Immature natural killer cell (primary cell): ENCODE measurements around the gene TMUB2. TPM values are rescaled to one million over a fixed set of nuclear protein-coding genes. Genes with fewer than 3 reads are reported as not detected.

ENCODE experiments used
- DNase-seq, 3 donors: peaks; one replicate each; pipeline ENCODE4 v3.0.0; 2022; ENCODE audit warnings: mixed read lengths in 1 of 3
- H3K27ac Mint-ChIP-seq, 6 donors: one replicate each; pipeline ENCODE4 v1.8.0; 2020; ENCODE audit warnings: mixed read lengths in 6 of 6, mild to moderate bottlenecking in 5 of 6, inconsistent platforms in 4 of 6, moderate library complexity in 3 of 6
- H3K27me3 Mint-ChIP-seq, 3 donors: one replicate each; pipeline ENCODE4 v1.8.0; 2020 to 2021; ENCODE audit warnings: low read depth in 3 of 3, mild to moderate bottlenecking in 3 of 3, mixed read lengths in 3 of 3, moderate library complexity in 3 of 3, inconsistent platforms in 1 of 3
- H3K36me3 Mint-ChIP-seq, 3 donors: one replicate each; pipeline ENCODE4 v1.8.0; 2020; ENCODE audit warnings: mixed read lengths in 3 of 3, inconsistent platforms in 2 of 3, mild to moderate bottlenecking in 2 of 3
- H3K4me1 Mint-ChIP-seq, 2 donors: one replicate each; pipeline ENCODE4 v1.8.0; 2020; ENCODE audit warnings: inconsistent platforms in 2 of 2, mild to moderate bottlenecking in 2 of 2, mixed read lengths in 2 of 2, moderate library complexity in 1 of 2
- H3K4me3 Mint-ChIP-seq, 5 donors: one replicate each; pipeline ENCODE4 v1.8.0; 2020; ENCODE audit warnings: mild to moderate bottlenecking in 5 of 5, mixed read lengths in 5 of 5, inconsistent platforms in 3 of 5, moderate library complexity in 3 of 5
- H3K9me3 Mint-ChIP-seq, 6 donors: one replicate each; pipeline ENCODE4 v1.8.0; 2020; ENCODE audit warnings: mild to moderate bottlenecking in 6 of 6, mixed read lengths in 6 of 6, inconsistent platforms in 4 of 6, moderate library complexity in 3 of 6
- polyA plus RNA-seq, 3 donors: library from polyadenylated mRNA; unstranded; fragments of 300-500 nt; fragmentation: Illumina TruSeq; gene quantifications; one replicate each; pipeline ENCODE4 v1.2.3, GENCODE V29; 2021

TMUB2 gene
- polyA plus RNA-seq, 3 donors from 2014 or later = 20.2 to 32.8 (median 26.5) TPM

DNA sequence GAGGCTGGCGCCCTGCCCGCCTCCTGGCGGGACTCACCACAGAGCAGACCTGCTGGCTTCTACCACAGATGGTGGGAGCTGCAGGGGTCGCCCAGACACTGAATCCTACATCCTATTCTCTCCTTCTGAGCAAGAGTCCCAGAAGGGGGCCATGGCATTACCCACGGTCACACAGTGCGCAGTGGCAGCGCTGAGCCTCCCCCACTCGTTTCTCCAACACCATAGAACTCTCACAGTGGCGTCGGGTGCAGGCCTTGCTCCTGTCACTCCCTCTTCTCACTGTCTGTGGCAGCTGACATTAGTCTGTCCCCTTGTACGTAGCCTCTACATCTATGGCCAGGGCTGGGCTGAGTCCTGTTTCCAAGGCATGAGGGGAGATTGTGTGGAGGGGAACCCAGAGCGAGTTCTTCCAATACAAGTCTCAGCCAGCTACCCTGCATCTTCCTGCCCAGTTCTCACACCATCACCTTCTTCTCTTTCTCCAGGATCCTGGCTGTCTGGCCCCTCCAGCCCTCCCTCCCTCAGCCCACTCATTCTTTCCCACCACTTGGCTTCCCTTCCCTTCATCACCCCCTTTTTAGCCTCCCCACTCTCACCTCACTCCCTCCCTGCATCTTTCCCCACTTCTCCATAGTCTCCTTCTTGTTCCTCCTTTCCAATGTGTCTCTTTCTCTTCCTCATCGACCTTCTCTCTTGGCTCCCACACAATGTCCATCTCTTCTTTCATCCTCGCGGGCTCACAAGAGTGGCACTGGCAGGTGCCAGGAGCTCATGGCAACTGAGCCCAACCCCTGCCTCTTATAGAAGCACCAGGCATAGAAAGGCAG is 26.8 kb downstream of the TMUB2 start:
- Mint-ChIP-seq H3K9me3 (no peaks in the 10 kb centered on the region), H3K36me3 (peaks cover 4 to 26% (median 13%) of the 10 kb centered on the region in 3 donors), H3K27ac (peak overlapping the region in 3 of 6 donors; percentile 23 to 76 (median 24)), H3K4me1 (peaks cover 39 to 40% of the 10 kb centered on the region in 2 donors), H3K4me3 (no peak overlapping the region), H3K27me3 (peaks cover 3 to 23% (median 15%) of the 10 kb centered on the region in 3 donors)
- DNase-seq = no peak

DNA sequence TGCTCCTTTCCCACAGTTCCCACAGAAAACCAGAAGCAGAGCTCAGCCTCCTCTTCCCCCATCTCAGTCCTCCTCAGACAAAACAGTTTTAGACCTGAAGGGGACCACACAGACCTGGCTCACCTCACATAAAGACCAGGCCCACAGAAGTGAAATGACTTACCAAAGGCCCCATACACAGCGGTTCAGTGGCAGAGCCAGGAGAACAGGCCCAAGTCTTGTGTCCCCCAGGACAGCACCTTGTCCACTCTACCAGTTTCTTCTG is 27.4 kb downstream of the TMUB2 start:
- peaks cover 39% of the 10 kb centered on the region in 2 donors for H3K4me1 Mint-ChIP-seq
- peaks cover 3 to 23% (median 15%) of the 10 kb centered on the region in 3 donors for H3K27me3 Mint-ChIP-seq

DNA sequence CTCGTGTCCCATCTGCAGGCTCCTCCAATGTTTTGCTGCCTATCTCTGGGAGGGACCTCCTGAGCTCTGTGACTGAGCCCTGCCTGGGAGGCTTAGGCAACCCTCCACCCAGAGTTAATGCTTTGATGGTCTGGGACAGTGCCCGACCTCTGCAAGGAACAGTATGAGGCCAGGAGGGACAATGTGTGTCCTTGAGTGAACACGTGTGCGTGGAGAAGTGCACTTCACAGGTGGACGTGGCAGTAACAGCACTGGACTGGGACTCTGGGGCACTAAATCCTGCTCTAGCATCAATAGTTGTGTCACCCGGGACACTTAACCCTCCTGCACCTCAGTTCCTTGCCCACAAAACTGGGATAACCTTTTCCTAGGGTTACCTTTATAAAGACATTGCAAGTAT is 28.1 kb downstream of the TMUB2 start:
- Mint-ChIP-seq H3K36me3 (peaks cover 4 to 24% (median 11%) of the 10 kb centered on the region in 3 donors), H3K4me1 (peaks cover 36 to 38% of the 10 kb centered on the region in 2 donors), H3K4me3 (no peak overlapping the region), H3K27me3 (peaks cover 3 to 20% (median 15%) of the 10 kb centered on the region in 3 donors), H3K9me3 (no peaks in the 10 kb centered on the region), H3K27ac (peak overlapping the region in 2 of 6 donors; percentile 19 to 67)
- DNase-seq = no peak

More for the DNA sequence above, 27.4 kb downstream of the TMUB2 start:
- Mint-ChIP-seq H3K27ac (peak overlapping the region in 1 of 6 donors; percentile 14), H3K9me3 (no peaks in the 10 kb centered on the region), H3K36me3 (peaks cover 4 to 24% (median 11%) of the 10 kb centered on the region in 3 donors), H3K4me3 (no peak overlapping the region)
- no peak for DNase-seq

DNA sequence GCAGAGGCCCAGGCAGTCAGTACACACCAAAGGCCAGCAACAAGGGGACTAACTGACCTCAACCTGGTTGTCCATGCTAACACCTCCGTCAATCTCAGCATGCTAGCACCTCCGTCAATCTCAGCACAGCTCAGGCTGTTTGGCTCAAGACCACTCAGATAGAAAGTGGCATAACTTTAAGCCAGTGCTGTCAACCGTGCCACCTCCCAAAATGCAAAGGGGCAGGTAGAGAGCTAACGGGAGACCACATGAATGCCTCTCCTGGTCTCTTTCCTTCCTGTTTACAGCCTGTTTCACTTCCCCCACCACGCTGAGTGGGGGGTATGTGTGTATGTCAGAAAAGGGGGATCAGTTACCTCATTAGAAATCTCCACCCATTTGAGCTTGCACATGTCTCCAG is 29.4 kb downstream of the TMUB2 start:
- Mint-ChIP-seq H3K4me1 (peaks cover 31 to 34% of the 10 kb centered on the region in 2 donors), H3K9me3 (no peaks in the 10 kb centered on the region), H3K27me3 (peaks cover 8 to 23% (median 20%) of the 10 kb centered on the region in 3 donors), H3K27ac (peak overlapping the region in 2 of 6 donors; percentile 31 to 48), H3K36me3 (peaks cover 4 to 22% (median 11%) of the 10 kb centered on the region in 3 donors), H3K4me3 (no peak overlapping the region)
- no peak for DNase-seq

DNA sequence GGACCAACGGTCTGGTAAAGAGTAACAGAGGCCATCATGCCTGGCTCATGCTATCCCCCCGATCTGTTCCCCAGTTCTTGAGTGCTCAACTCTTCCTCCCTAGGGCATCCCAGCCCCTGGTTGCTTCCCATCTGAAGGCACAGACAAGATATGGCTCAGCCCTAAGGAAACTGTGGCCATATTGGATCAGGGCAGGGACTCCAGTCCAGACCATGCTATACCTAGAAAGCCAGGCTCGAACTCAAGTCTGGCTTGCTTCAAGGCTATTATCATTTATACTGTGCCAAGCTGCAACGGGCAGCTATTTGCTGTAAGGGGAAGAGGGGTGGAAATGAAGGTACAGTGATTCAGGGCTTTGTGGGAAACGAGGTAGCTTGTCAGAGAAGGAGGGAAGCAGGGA is 29.9 kb downstream of the TMUB2 start:
- H3K9me3 Mint-ChIP-seq = no peaks in the 10 kb centered on the region
- H3K4me3 Mint-ChIP-seq = peak overlapping the region; percentile 54 to 76 (median 54)
- peaks cover 31 to 37% of the 10 kb centered on the region in 2 donors for H3K4me1 Mint-ChIP-seq
- H3K27ac Mint-ChIP-seq = peak overlapping the region in 5 of 6 donors; percentile 48 to 77 (median 65)
- peaks cover 4 to 22% (median 11%) of the 10 kb centered on the region in 3 donors for H3K36me3 Mint-ChIP-seq
- no peak for DNase-seq
- peaks cover 12 to 24% (median 23%) of the 10 kb centered on the region in 3 donors for H3K27me3 Mint-ChIP-seq

DNA sequence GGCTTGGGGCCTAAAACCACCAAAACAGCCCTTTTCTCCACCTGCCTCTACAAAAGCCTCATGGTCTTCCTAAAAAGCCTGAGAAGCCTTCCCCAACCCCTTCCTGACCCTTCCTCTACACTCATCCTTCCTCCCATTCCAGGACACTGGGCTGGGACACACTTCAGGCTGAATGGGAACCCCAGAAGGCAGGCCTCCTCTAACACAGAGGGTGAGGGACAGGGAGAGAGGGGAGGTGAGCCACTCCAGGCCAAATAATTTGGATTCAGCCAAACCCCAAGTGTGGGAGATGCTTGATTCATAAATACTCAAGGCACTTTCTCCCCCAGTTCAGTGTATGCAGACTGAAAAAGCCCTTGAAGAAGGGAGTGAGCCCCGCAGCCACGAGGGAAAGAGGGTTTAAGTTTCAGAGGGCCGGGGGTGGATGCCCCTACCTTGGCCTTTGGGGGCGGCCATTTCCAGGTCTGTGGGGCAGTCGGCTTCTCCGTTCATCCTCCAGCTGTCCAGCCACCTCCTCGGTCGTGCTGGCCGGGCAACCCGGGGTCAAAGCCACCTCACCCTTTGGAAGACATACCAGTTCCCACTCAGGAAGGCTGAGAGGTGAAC is 31.1 kb downstream of the TMUB2 start:
- no peaks in the 10 kb centered on the region for H3K9me3 Mint-ChIP-seq
- H3K36me3 Mint-ChIP-seq = peaks cover 4 to 22% (median 11%) of the 10 kb centered on the region in 3 donors
- peak overlapping the region; percentile 65 to 76 (median 74) for H3K4me3 Mint-ChIP-seq
- peaks cover 39 to 49% of the 10 kb centered on the region in 2 donors for H3K4me1 Mint-ChIP-seq
- peaks cover 12 to 26% (median 25%) of the 10 kb centered on the region in 3 donors for H3K27me3 Mint-ChIP-seq
- peak overlapping the region; percentile 68 to 89 (median 81) for H3K27ac Mint-ChIP-seq
- no peak for DNase-seq

DNA sequence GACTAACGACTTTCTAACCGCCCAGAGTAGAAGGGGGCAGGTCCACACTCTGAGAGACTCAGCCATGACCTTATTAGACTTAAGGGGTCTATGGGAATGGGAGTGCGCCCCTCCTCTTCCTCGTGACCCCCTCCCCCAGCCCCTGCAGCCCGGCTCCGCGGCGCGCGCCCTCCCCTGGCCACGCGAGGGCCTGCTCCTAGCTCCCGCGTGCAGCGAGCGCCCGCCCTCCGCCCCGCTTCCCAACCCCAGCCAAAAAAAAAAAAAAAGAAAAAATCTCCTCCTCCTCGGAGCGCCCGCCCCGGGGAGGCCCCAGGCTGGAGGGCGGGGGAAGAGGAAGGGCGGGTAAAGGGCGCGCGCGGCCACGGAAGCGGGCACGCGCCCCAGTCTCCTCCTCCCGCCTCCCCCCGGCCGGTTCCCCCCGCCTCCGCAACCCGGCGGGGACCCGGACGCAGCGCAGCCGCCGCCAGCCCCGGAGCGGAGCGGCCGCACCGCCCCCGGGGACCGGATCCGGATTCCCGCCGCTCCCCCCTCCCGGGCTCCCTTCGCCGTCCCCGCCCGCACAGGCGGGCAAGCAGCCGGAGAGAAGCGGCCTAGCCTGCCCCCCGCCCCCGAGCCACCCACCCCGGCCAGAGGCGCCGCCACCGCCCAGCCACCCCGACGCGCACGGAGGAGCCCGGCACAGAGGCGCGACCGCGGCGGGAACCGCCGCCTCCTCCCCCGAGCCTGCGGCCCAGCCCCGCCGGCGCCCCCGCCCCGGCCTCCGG is 31.8 kb downstream of the TMUB2 start:
- no peaks in the 10 kb centered on the region for H3K9me3 Mint-ChIP-seq
- peaks cover 40 to 50% of the 10 kb centered on the region in 2 donors for H3K4me1 Mint-ChIP-seq

DNA sequence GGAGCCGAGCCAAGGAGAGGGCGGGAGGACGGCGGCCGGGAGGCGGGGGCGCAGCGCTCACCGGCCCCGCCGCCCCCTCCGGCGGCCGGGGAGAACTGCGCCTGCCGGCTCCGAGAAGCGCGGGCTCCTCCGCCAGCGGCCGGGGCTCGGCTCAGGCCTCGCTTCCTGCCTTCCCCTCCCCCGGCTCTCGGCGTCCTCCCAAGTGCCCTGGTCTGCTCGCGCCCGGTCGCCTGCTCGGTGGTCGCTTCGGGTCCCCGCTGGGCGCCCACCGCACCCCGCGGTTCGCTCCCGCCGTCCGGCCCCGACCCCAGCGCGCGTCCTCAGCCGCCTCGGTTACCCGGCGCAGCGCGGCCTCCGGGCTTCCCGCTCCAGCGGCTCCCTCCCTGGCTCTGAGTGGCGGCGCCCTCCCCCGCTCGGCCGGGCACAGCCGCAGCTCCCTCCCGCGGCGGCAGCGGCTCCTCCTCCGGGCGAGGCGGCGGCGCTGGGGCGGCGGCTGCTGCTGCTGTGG is 32.4 kb downstream of the TMUB2 start:
- Mint-ChIP-seq H3K27ac (no peak overlapping the region), H3K9me3 (no peaks in the 10 kb centered on the region), H3K4me3 (peak overlapping the region in 2 of 5 donors; percentile 24 to 50), H3K27me3 (peaks cover 12 to 25% (median 20%) of the 10 kb centered on the region in 3 donors), H3K4me1 (peaks cover 37 to 44% of the 10 kb centered on the region in 2 donors), H3K36me3 (peaks cover 4 to 15% (median 6%) of the 10 kb centered on the region in 3 donors)
- peak; percentile 75 to 81 (median 79) for DNase-seq

More for the DNA sequence above, 31.8 kb downstream of the TMUB2 start:
- Mint-ChIP-seq H3K4me3 (peak overlapping the region; percentile 65 to 76 (median 74)), H3K27me3 (peaks cover 12 to 25% (median 21%) of the 10 kb centered on the region in 3 donors), H3K36me3 (peaks cover 4 to 21% (median 11%) of the 10 kb centered on the region in 3 donors), H3K27ac (peak overlapping the region; percentile 68 to 89 (median 78))
- peak; percentile 88 to 89 (median 89) for DNase-seq

DNA sequence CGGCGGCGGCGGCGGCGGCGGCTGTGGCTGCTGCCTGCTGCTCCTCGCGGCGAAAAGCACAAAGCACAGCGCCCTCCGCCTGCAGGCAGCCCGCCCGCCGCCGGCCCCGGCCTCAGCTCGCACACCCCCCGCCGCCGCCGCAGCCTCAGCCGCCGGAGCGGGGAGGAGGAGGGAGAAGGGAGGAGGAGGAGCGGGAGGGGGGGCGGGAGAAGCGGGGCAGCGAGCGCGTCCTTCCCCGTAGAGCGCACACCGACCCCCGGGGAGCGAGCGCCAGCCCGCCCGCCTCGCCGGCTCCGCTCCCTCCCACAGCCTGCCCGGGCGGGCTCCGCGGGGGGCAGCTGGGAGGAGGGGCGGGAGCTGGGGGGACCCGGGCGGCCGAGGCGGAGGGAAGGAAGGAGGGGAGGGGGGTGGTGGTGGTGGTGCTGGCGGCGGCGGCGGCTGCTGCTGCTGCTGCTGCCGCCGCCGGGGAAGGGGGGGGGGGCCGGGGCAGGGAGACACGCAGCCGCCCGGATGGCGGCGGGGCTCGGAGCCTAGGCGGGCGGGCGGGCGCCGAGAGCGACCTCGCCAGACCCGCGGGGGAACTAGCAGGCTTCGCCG is 32.9 kb downstream of the TMUB2 start, which contains the start of gene UBTF:
TSS of gene UBTF (minus strand) at position 60 of the 597 bp plus-strand sequence. CDS start 1,446 bp downstream, outside the sequence.
- peak; percentile 71 to 82 (median 80) for DNase-seq
- no peaks in the 10 kb centered on the region for H3K9me3 Mint-ChIP-seq

DNA sequence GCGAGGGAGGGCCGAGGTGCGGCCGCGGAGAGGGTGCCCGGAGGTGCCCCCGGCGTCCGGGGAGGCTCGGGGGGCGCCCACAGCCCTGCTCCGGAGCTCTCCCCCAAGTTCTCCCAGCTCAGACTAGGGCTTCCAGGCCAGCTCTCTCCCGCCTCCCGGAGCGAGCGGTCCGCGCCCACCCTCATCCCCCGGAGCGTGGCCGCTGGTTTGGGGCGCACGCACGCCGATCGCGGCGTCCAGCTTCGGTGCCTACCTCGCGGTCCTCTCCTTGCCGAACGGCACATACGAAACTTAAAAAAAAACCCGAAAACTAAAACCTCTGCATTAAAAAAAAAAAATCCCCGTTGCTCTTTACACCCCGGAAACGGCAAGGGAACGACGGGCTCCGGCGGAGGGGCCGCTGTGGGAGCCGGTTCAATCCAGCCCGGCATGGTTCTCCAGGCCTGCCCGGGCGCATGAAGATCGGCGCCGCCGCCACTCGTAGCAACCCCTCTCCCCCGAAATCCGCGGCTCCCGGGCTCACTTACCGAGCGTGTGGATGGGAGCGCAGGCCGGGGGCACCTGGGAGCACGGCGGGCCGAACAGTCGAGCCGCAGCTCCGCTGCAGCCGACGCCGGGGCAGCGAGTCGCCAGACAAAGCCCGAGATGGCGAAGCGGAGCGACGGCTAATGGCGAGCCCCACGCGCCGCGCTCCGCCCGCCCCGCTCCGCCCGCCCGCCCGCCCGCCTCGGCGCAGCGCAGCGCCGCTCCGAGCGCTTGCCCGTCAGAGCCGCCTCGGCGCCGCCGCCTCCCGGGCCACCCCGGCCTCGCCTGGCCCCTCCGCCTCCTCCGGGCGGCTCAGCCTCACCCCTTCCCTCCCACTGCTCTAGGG is 33.7 kb downstream of the TMUB2 start:
- peak; percentile 57 to 63 (median 62) for DNase-seq
- H3K36me3 Mint-ChIP-seq = peaks cover 0 to 5% (median 0%) of the 10 kb centered on the region in 3 donors
- peaks cover 12 to 23% (median 20%) of the 10 kb centered on the region in 3 donors for H3K27me3 Mint-ChIP-seq
- peak overlapping the region; percentile 90 to 98 (median 91) for H3K4me3 Mint-ChIP-seq
- H3K4me1 Mint-ChIP-seq = peaks cover 33 to 39% of the 10 kb centered on the region in 2 donors
- H3K27ac Mint-ChIP-seq = peak overlapping the region; percentile 87 to 96 (median 90)
- H3K9me3 Mint-ChIP-seq = no peaks in the 10 kb centered on the region

More for the DNA sequence above, 32.9 kb downstream of the TMUB2 start, which contains the start of gene UBTF:
- Mint-ChIP-seq H3K27ac (peak within 1 kb of the TSS; percentile 86 to 92 (median 88)), H3K36me3 (peaks cover 4 to 11% (median 5%) of the 10 kb centered on the region in 3 donors), H3K4me3 (peak within 1 kb of the TSS; percentile 88 to 92 (median 90)), H3K4me1 (peaks cover 35 to 39% of the 10 kb centered on the region in 2 donors), H3K27me3 (peaks cover 12 to 24% (median 20%) of the 10 kb centered on the region in 3 donors)

DNA sequence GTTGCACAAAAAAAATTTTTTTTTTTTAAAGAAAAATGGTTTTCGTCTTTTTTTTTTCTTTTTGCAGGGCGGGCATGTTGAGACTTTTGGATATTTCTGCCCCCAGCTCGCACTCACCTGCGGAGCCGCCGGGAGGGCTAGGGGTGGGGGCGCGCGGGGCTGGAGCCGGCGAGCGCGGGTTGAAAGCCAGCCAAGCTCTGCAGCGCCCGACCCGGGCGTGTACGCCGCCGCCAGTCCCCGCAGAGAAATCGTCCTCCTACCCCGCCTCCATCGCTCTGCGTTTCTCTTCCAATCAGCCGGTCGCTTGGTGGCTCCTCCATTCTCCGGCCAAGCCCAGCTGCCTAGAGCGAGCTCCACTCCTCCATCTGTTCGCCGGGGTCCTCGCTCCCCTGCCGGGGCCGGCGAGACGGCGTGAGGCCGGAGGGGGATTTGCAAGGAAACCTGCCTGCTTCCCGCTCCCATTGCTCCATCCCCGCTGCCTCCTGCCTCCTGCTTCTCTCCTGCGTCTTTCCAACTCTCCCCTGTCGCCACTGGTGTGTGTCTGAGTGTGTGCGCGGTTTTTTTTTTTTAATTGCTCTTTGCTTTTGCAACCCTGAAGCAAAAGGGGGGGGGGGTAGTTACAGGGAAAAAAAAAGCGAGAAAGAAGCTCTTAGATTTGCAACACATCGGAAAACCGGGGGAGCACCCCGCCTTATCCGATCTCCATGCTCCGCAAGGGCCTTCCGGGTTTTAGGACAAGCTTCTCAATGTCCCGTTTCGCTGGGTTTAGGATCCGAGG is 34.5 kb downstream of the TMUB2 start:
- Mint-ChIP-seq H3K4me1 (peaks cover 33 to 34% of the 10 kb centered on the region in 2 donors), H3K27me3 (peaks cover 10 to 23% (median 20%) of the 10 kb centered on the region in 3 donors), H3K4me3 (peak overlapping the region; percentile 90 to 98 (median 91)), H3K27ac (peak overlapping the region; percentile 89 to 96 (median 91)), H3K9me3 (no peaks in the 10 kb centered on the region), H3K36me3 (peaks cover 0 to 5% (median 0%) of the 10 kb centered on the region in 3 donors)
- DNase-seq = peak; percentile 72
